GM06990 (cell line): Measurements from ENCODE around the gene CCDC92.

Experiments used
- DNase-seq: peaks from one replicate; pipeline ENCODE4 v3.0.0-alpha.2; 2011; ENCODE audit not compliant: insufficient read length; ENCODE audit errors: extremely low read depth
- H3K27me3 ChIP-seq: replicated peaks from 2 replicates; pipeline ENCODE4 v1.6.0; 2011; ENCODE audit warnings: low read length; ENCODE audit not compliant: control insufficient read depth, insufficient read depth
- H3K36me3 ChIP-seq: 2 replicates; pipeline ENCODE4 v1.5.1; 2011; ENCODE audit warnings: low read length; ENCODE audit not compliant: control insufficient read depth, insufficient read depth
- H3K4me3 ChIP-seq: replicated peaks from 2 replicates; pipeline ENCODE4 v1.5.1; 2011; ENCODE audit warnings: low read depth, mild to moderate bottlenecking, control low read depth, low read length
- CTCF ChIP-seq: IDR thresholded peaks from 2 replicates; pipeline ENCODE4 v1.5.1; 2011; ENCODE audit warnings: low read length, control low read depth, mild to moderate bottlenecking, inconsistent platforms; ENCODE audit not compliant: insufficient read depth, poor library complexity, severe bottlenecking

Gene CCDC92

GRCh38 chr12:124000111-124000510 lies 27.5 kb upstream of the CCDC92 start:
- DNase-seq, result no peak
- H3K36me3 ChIP-seq, result peaks cover 6% of the 10 kb centered on the region
- no peak overlapping the region for H3K4me3 ChIP-seq
- no peak for TF ChIP-seq CTCF
- H3K27me3 ChIP-seq, result no peaks in the 10 kb centered on the region

GRCh38 chr12:123998991-123999359 lies 26.3 kb upstream of the CCDC92 start:
- peaks cover 6% of the 10 kb centered on the region for H3K36me3 ChIP-seq
- no peak for TF ChIP-seq CTCF
- H3K4me3 ChIP-seq, result no peak overlapping the region
- DNase-seq, result no peak
- H3K27me3 ChIP-seq, result no peaks in the 10 kb centered on the region

- Histone ChIP-seq H3K36me3 (peaks cover 6% of the 10 kb centered on the region), H3K4me3 (no peak overlapping the region), H3K27me3 (no peaks in the 10 kb centered on the region)
- DNase-seq, result no peak
- no peak for TF ChIP-seq CTCF
These were observed 25.8 kb upstream of the CCDC92 start for GRCh38 chr12:123998344-123998990.

GRCh38 chr12:123997908-123998307 lies 25.3 kb upstream of the CCDC92 start:
- H3K4me3 ChIP-seq, result no peak overlapping the region
- peaks cover 7% of the 10 kb centered on the region for H3K36me3 ChIP-seq
- no peak for DNase-seq
- no peaks in the 10 kb centered on the region for H3K27me3 ChIP-seq
- TF ChIP-seq CTCF, result no peak

- Histone ChIP-seq H3K27me3 (no peaks in the 10 kb centered on the region), H3K4me3 (no peak overlapping the region), H3K36me3 (peaks cover 7% of the 10 kb centered on the region)
- no peak for TF ChIP-seq CTCF
- no peak for DNase-seq
These were observed 24.6 kb upstream of the CCDC92 start for GRCh38 chr12:123997033-123997822.
